ACHN (cell line): Measurements from ENCODE around the gene FOXD4L3.
"Not testable (repeated sequence)": the region's sequence is repeated elsewhere in the genome, so short reads cannot be mapped to it uniquely, and the experiment has no call there.

Experiments
- DNase-seq: peaks from one replicate; pipeline ENCODE4 v3.0.0-alpha.2; 2015
- in situ Hi-C: cut with HindIII; loops from 2 replicates; pipeline ENCODE4 v1.10.0; 2017; ENCODE audit warnings: low sequenced_read_pairs, low pct_ligation_motif_present, low pct_unique_long_range_greater_than_20kb

The FOXD4L3 gene

DNA sequence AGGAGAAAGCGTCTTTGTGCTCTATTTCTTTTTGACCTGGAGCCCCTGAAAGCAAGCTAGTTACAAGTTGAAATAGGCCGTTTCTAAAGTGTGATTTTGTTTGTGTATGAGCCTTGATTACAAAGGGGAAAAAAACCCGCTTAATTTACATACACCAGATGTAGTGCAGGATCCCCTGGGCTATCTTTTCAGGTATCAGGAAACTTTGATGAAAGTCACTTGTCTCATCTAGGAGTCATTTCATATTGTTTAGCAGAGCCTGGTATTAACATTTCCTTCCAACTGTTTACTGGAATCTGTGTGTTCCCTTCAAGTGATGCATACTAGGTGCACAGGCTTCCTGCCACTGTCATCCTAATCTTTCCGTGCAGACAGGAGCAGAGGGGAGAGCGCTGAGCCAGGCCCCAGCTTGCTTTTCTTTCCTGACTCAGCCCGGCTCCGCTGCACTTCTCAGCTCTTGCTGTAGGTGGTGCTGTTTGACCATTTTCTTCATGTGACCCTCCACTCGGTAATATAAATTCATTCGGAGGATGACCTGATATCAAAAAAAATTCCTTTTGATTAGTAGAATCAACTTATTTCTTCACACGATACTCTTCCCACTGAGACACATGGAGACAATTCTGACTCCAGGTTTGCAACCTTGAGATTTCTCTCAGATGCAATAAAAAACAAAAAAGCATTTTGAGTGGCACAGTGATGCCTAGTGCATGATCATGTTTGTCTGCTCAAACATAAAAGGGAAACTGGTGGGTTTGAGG is 39.8 kb downstream of the FOXD4L3 start:
- DNase-seq, in situ Hi-C loops: not testable (repeated sequence)

GRCh38 chr9:68343242-68343641 is 40.6 kb downstream of the FOXD4L3 start:
- DNase-seq, in situ Hi-C loops: not testable (repeated sequence)

- in situ Hi-C loops, result not testable (repeated sequence)
Observed at GRCh38 chr9:68343992-68344391, 41.3 kb downstream of the FOXD4L3 start.

DNA sequence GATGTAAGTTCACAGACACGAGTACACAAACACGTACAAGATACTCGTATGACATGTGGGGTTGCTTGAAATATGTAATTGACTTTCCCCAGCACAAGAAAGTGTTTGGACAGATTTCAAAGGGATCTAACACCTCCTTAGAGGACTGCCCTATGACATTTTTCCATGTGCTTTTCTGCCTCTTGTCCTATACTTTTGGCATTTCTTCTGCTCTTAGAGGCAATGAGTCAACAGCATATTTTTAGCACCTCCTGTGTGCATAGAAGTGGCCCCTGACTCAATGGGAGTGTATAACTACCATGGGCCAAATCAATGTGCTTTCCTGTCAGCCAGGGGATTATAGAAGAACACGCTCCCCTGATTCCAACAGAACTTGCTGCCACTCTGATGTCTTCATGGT is 49.0 kb downstream of the FOXD4L3 start:
- DNase-seq, in situ Hi-C loops: not testable (repeated sequence)

More at GRCh38 chr9:68343992-68344391, 41.3 kb downstream of the FOXD4L3 start:
- DNase-seq, result not testable (repeated sequence)
